Activated naive CD8-positive, alpha-beta T cell treated with anti-CD3 and anti-CD28 coated beads, Interleukin-2, amount 10 ng/mL, durations not matched to agents 7 days and 5 days (primary cell): Measurements from ENCODE around the gene TMEM175. TPM values are rescaled to one million over a fixed set of nuclear protein-coding genes. Genes with fewer than 3 reads are reported as not detected.
A peak's percentile ranks its signal among the peaks of the same experiment; 100 is the strongest.
"Not testable (repeated sequence)": the region's sequence is repeated elsewhere in the genome, so short reads cannot be mapped to it uniquely, and the experiment has no call there.

Experiments
- ATAC-seq: fragments of 150-1000 bp; cut with Tn5 transposase; one replicate; pipeline ENCODE4 v1.10.0; 2021; ENCODE audit warnings: low read depth, moderate library complexity
- POLR2A ChIA-PET: fragments of 350-600 bp; sonication (Branson Sonifier 250); formaldehyde crosslinking; loops from one replicate; lab custom pipeline; 2021; ENCODE audit warnings: antibody characterized with exemption; lab: Charles Lee
- DNase-seq: peaks from one replicate; pipeline ENCODE4 v3.0.0; 2021
- H3K27ac Mint-ChIP-seq: one replicate; pipeline ENCODE4 v1.8.0; 2022; ENCODE audit warnings: mild to moderate bottlenecking, mixed read lengths
- H3K27me3 Mint-ChIP-seq: one replicate; pipeline ENCODE4 v1.8.0; 2022; ENCODE audit warnings: mild to moderate bottlenecking, moderate library complexity, mixed read lengths
- H3K36me3 Mint-ChIP-seq: one replicate; pipeline ENCODE4 v1.8.0; 2021; ENCODE audit warnings: mild to moderate bottlenecking, mixed read lengths
- H3K4me1 Mint-ChIP-seq: one replicate; pipeline ENCODE4 v1.8.0; 2021; ENCODE audit warnings: mixed read lengths
- H3K4me3 Mint-ChIP-seq: one replicate; pipeline ENCODE4 v1.8.0; 2022; ENCODE audit warnings: mild to moderate bottlenecking, moderate library complexity, mixed read lengths
- H3K9me3 Mint-ChIP-seq: one replicate; pipeline ENCODE4 v1.8.0; 2021; ENCODE audit warnings: mixed read lengths
- total RNA-seq, 2 experiments: library from RNA; stranded (reverse); gene quantifications; one replicate each; pipeline ENCODE4 v1.2.3, GENCODE V29; 2021

The TMEM175 gene
- total RNA-seq, 2 experiments from 2014 or later = 38.2 to 39.8 TPM

- Mint-ChIP-seq H3K27ac (no peak overlapping the region), H3K4me1 (peaks cover 11% of the 10 kb centered on the region), H3K9me3 (no peaks in the 10 kb centered on the region), H3K36me3 (no peaks in the 10 kb centered on the region), H3K27me3 (no peaks in the 10 kb centered on the region), H3K4me3 (peak overlapping the region; percentile 58)
- DNase-seq = no peak
- POLR2A ChIA-PET = interaction anchor here (2.0 kb wide), 1 partner anchor 40 kb away, joined by 6 read pairs; the partner anchor contains the start of genes GAK and TMEM175
- ATAC-seq = no peak
Observed at GRCh38 chr4:971666-972500, 39.6 kb downstream of the TMEM175 start.

- ATAC-seq = peak; percentile 49
- Mint-ChIP-seq H3K27ac (no peak overlapping the region), H3K27me3 (no peaks in the 10 kb centered on the region)
Observed at GRCh38 chr4:972651-973424, 40.6 kb downstream of the TMEM175 start.

GRCh38 chr4:973431-974397 is 41.5 kb downstream of the TMEM175 start, which contains the start of gene DGKQ:
TSS of gene DGKQ (minus strand) at chr4:973569. CDS start at chr4:973482, 87 bp downstream.
- no peaks in the 10 kb centered on the region for H3K27me3 Mint-ChIP-seq
- no peaks in the 10 kb centered on the region for H3K36me3 Mint-ChIP-seq

More at GRCh38 chr4:972651-973424, 40.6 kb downstream of the TMEM175 start:
- peak; percentile 70 for DNase-seq
- peak overlapping the region; percentile 58 for H3K4me3 Mint-ChIP-seq
- H3K36me3 Mint-ChIP-seq = no peaks in the 10 kb centered on the region
- H3K4me1 Mint-ChIP-seq = peaks cover 11% of the 10 kb centered on the region
- POLR2A ChIA-PET = interaction anchor here (1.2 to 2.0 kb wide), 2 partner anchors 41 to 198 kb away, joined by 3 to 6 read pairs; partner anchors contain the start of genes GAK and TMEM175
- H3K9me3 Mint-ChIP-seq = no peaks in the 10 kb centered on the region

GRCh38 chr4:974668-975067 is 42.4 kb downstream of the TMEM175 start:
- no peak overlapping the region for H3K27ac Mint-ChIP-seq
- H3K4me1 Mint-ChIP-seq = peaks cover 11% of the 10 kb centered on the region
- no peaks in the 10 kb centered on the region for H3K9me3 Mint-ChIP-seq
- DNase-seq (no peak), ATAC-seq (no peak)
- no peaks in the 10 kb centered on the region for H3K36me3 Mint-ChIP-seq
- POLR2A ChIA-PET = interaction anchor here (0.5 kb wide), 1 partner anchor 35 kb away, joined by 3 read pairs; no protein-coding TSS in a partner anchor
- H3K27me3 Mint-ChIP-seq = no peaks in the 10 kb centered on the region
- no peak overlapping the region for H3K4me3 Mint-ChIP-seq

More at GRCh38 chr4:973431-974397, 41.5 kb downstream of the TMEM175 start, which contains the start of gene DGKQ:
- peak within 1 kb of the TSS; percentile 58 for H3K4me3 Mint-ChIP-seq
- DNase-seq = peak; percentile 93
- H3K4me1 Mint-ChIP-seq = peaks cover 11% of the 10 kb centered on the region
- POLR2A ChIA-PET = interaction anchor here (1.2 to 2.0 kb wide), 2 partner anchors 42 to 199 kb away, joined by 3 to 6 read pairs; partner anchors contain the start of genes GAK and TMEM175
- no peaks in the 10 kb centered on the region for H3K9me3 Mint-ChIP-seq
- no peak within 1 kb of the TSS for H3K27ac Mint-ChIP-seq
- peak; percentile 87 for ATAC-seq

- POLR2A ChIA-PET = not testable (repeated sequence)
Observed at GRCh38 chr4:976016-976415, 43.8 kb downstream of the TMEM175 start.

DNA sequence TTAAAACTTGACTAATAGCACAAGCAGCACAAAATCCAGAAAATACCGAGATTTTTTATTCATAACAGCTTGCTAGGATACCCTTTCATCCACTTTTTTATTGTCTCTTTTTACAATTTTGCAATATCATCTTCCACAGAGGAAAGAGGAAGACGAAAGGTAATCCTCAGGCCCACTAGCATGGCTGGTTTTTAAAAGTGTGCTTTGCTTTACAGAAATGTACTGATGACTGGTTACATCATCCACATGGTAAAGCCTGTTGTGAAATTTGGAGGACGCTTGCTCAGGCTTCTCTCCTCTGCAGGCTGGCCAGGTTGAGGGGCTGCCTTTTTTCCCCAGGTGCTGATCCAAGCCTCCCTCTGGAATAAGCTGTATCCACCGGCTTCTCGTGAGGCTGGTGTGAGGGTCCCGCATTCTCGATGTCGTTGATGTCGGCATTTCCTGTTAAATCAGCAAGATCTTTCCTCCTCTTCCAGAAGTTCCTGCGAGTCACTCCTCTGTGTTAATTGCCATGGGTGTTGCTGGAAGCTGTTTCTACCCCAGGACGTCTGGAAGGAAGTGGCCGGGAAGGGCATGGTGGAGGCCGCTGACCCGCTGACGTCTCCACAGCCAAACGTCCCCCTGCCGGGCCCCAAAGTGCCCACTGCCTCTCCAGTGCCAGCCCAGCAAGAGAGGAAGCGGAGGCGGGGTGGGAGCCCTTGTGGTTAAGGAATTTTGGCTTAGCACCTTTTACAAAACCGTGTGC is 46.9 kb downstream of the TMEM175 start:
- POLR2A ChIA-PET = no interaction called here
- no peaks in the 10 kb centered on the region for H3K9me3 Mint-ChIP-seq
- H3K27me3 Mint-ChIP-seq = no peaks in the 10 kb centered on the region
- no peak overlapping the region for H3K4me3 Mint-ChIP-seq
- peaks cover 4% of the 10 kb centered on the region for H3K4me1 Mint-ChIP-seq
- no peak for ATAC-seq
- no peaks in the 10 kb centered on the region for H3K36me3 Mint-ChIP-seq
- DNase-seq = no peak
- H3K27ac Mint-ChIP-seq = no peak overlapping the region

More at GRCh38 chr4:976016-976415, 43.8 kb downstream of the TMEM175 start:
- not testable (repeated sequence) for H3K27ac Mint-ChIP-seq, H3K4me3 Mint-ChIP-seq, ATAC-seq, H3K9me3 Mint-ChIP-seq, H3K27me3 Mint-ChIP-seq, DNase-seq, H3K36me3 Mint-ChIP-seq, H3K4me1 Mint-ChIP-seq

DNA sequence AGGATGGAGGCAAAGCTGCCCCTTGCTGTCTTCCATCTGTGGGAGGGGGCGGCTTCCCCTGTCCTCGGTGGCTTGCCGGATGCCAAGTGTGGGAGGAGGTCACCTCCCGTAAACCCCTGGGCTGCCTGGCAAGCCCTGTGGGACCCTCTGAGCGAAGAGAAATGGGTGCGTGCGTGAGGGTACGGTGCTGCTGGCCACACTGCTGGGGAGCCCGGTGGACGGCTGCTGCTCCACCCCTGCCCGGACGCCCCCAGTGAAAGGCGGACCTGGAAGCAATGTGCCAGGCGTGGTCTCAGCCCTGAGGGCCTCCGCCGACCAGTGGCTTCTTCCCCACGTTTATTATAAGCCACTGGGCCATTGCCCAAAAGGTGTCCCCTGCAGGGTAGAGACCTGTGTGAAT is 50.0 kb downstream of the TMEM175 start:
- no peak for DNase-seq
- ATAC-seq = no peak
- no peaks in the 10 kb centered on the region for H3K27me3 Mint-ChIP-seq
- H3K27ac Mint-ChIP-seq = no peak overlapping the region
- H3K36me3 Mint-ChIP-seq = no peaks in the 10 kb centered on the region
- H3K9me3 Mint-ChIP-seq = no peaks in the 10 kb centered on the region
- peaks cover 12% of the 10 kb centered on the region for H3K4me1 Mint-ChIP-seq
- no peak overlapping the region for H3K4me3 Mint-ChIP-seq
- POLR2A ChIA-PET = no interaction called here

DNA sequence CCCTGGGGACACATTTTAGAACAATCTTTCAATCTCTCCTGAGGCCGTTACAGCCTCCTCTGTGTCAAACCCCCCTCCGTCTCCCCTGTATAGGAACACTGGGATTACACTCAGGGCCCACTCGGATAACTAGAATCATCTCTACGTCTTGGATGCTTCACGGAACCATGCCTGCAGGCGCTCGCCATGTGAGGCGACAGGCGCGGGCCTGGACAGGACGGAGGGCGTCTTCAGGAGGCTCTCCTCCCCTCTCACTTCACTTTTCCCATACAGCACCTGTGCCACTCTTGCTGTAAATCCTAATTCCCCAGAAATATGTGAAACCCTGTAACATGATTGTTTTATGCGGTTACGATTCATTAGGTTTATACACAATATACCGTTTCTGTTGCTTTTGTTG is 50.6 kb downstream of the TMEM175 start:
- POLR2A ChIA-PET = no interaction called here
- H3K4me1 Mint-ChIP-seq = peaks cover 12% of the 10 kb centered on the region
- no peaks in the 10 kb centered on the region for H3K36me3 Mint-ChIP-seq
- H3K27me3 Mint-ChIP-seq = no peaks in the 10 kb centered on the region
- H3K27ac Mint-ChIP-seq = no peak overlapping the region
- H3K4me3 Mint-ChIP-seq = no peak overlapping the region
- ATAC-seq (no peak), DNase-seq (no peak)
- no peaks in the 10 kb centered on the region for H3K9me3 Mint-ChIP-seq

GRCh38 chr4:984336-985054 is 52.2 kb downstream of the TMEM175 start:
- Mint-ChIP-seq H3K36me3 (no peaks in the 10 kb centered on the region), H3K4me1 (peaks cover 12% of the 10 kb centered on the region), H3K27ac (no peak overlapping the region), H3K4me3 (peak overlapping the region; percentile 49), H3K9me3 (no peaks in the 10 kb centered on the region), H3K27me3 (no peaks in the 10 kb centered on the region)
- DNase-seq (no peak), ATAC-seq (no peak)
- POLR2A ChIA-PET = no interaction called here

DNA sequence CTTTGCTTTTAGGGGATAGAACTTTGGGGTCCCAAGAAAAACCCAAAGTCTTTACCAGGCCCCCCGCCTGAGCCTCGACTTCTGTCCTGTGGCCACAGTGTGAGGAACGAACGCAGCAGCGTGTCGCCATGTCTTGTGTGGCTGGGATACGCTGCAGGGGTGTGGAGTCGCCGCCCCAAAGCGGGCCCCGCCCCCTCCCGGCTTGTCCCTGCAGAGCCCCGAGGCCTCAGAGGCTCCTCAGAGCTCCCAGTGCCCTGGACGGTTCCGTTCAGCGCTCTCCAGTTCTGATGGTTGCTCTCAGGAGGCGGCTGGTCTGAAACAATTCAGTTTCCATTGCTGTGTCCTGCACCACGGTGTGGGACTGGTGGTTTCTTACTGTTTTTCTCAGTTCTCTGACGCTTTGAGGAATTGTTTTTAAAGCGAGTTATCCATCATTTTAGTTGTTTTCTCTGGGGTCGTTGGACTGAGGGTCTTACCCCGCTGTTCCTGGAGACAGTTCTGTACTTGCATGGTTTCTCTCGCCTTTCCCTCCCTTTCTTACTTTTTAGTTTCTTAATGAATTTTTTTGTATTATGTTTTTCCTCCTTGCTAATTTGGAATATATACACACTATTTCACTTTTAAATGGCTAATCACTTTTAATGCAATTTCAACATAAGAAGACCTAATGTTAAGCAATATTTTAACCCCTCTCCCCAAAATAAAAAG is 53.0 kb downstream of the TMEM175 start:
- no peaks in the 10 kb centered on the region for H3K36me3 Mint-ChIP-seq
- POLR2A ChIA-PET = no interaction called here
- no peak overlapping the region for H3K27ac Mint-ChIP-seq
- H3K27me3 Mint-ChIP-seq = no peaks in the 10 kb centered on the region
- ATAC-seq (peak; percentile 48), DNase-seq (peak; percentile 81)
- no peaks in the 10 kb centered on the region for H3K9me3 Mint-ChIP-seq
- H3K4me1 Mint-ChIP-seq = peaks cover 12% of the 10 kb centered on the region
- peak overlapping the region; percentile 49 for H3K4me3 Mint-ChIP-seq

- no peaks in the 10 kb centered on the region for H3K27me3 Mint-ChIP-seq
- ATAC-seq (peak; percentile 13), DNase-seq (no peak)
- H3K4me1 Mint-ChIP-seq = peaks cover 12% of the 10 kb centered on the region
- H3K4me3 Mint-ChIP-seq = peak overlapping the region; percentile 95
- no peaks in the 10 kb centered on the region for H3K9me3 Mint-ChIP-seq
- H3K36me3 Mint-ChIP-seq = no peaks in the 10 kb centered on the region
- peak overlapping the region; percentile 90 for H3K27ac Mint-ChIP-seq
- POLR2A ChIA-PET = interaction anchor here (1.0 to 2.0 kb wide), 6 partner anchors 23 to 244 kb away, joined by 3 to 8 read pairs (median 6); partner anchors contain the start of genes GAK and TMEM175
Observed at GRCh38 chr4:986428-986878, 54.2 kb downstream of the TMEM175 start.
